Measurements from ENCODE around the gene SMYD3.

SMYD3 gene

DNA sequence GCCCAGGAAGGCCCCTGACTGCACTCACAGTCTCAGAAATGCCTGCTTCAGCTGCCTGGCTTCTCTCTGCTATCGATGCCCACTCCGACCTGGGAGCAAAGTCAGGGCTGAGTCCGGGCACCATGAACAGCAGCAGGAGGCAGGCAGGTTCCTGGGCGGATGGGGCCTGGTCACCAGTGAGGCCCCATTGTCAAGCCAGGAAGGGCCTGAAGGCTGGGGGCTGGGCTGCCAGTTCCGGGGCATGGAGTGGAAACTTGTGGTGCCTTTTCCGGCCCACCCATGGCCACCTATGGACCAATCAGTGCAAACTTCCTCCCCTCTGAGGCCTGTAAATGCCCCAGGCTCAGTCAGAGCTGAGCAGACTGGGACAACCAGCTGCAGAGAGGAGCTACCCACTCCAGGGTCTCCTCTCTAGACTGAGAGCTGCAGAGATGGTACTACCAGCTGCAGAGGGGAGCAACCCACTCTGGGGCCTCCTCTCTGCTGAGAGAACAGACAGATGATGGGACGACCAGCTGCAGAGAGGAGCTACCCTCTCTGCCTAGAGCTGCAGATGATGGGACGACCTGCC lies 286.5 kb downstream of the SMYD3 start:
- Histone ChIP-seq H2AFZ (no peak overlapping the region), H3K79me2 (no peaks in the 10 kb centered on the region), H3K4me3 (ENCODE audit: low read depth, low read length) (no peak overlapping the region), H3K9me3 (ENCODE audit: control insufficient read depth, low read length) (no peaks in the 10 kb centered on the region), H3K36me3 (ENCODE audit: control insufficient read depth, insufficient read depth, low read length) (no peaks in the 10 kb centered on the region), H3K4me1 (no peaks in the 10 kb centered on the region), H3K9ac (no peak overlapping the region), H3K27me3 (ENCODE audit: control insufficient read depth, insufficient read depth, low read length) (no peaks in the 10 kb centered on the region), H3K27ac (no peak overlapping the region), H3K4me2 (ENCODE audit: low read length) (no peak overlapping the region)
- no peak for TF ChIP-seq CTCF (IDR thresholded peaks at IDR 0.05)

- Histone ChIP-seq H3K79me2 (no peaks in the 10 kb centered on the region), H3K36me3 (ENCODE audit: control insufficient read depth, insufficient read depth, low read length) (no peaks in the 10 kb centered on the region), H2AFZ (no peak overlapping the region), H3K27ac (no peak overlapping the region), H3K27me3 (ENCODE audit: control insufficient read depth, insufficient read depth, low read length) (no peaks in the 10 kb centered on the region), H3K4me3 (ENCODE audit: low read depth, low read length) (no peak overlapping the region), H3K4me1 (no peaks in the 10 kb centered on the region), H3K4me2 (ENCODE audit: low read length) (no peak overlapping the region), H3K9ac (no peak overlapping the region), H3K9me3 (ENCODE audit: control insufficient read depth, low read length) (peaks cover 3% of the 10 kb centered on the region)
- TF ChIP-seq CTCF (IDR thresholded peaks at IDR 0.05), result no peak
Measured at GRCh38 chr1:246219508-246220030, 287.5 kb downstream of the SMYD3 start.

- Histone ChIP-seq H3K4me1 (no peaks in the 10 kb centered on the region), H3K27ac (no peak overlapping the region), H3K36me3 (ENCODE audit: control insufficient read depth, insufficient read depth, low read length) (no peaks in the 10 kb centered on the region), H3K4me2 (ENCODE audit: low read length) (no peak overlapping the region), H3K9ac (no peak overlapping the region), H2AFZ (no peak overlapping the region), H3K9me3 (ENCODE audit: control insufficient read depth, low read length) (peaks cover 3% of the 10 kb centered on the region), H3K27me3 (ENCODE audit: control insufficient read depth, insufficient read depth, low read length) (no peaks in the 10 kb centered on the region), H3K79me2 (no peaks in the 10 kb centered on the region), H3K4me3 (ENCODE audit: low read depth, low read length) (no peak overlapping the region)
- no peak for TF ChIP-seq CTCF (IDR thresholded peaks at IDR 0.05)
Measured at GRCh38 chr1:246218686-246219085, 288.4 kb downstream of the SMYD3 start.

- H3K79me2 ChIP-seq, result no peaks in the 10 kb centered on the region
- H2AFZ ChIP-seq, result no peak overlapping the region
- H3K36me3 ChIP-seq (ENCODE audit: control insufficient read depth, insufficient read depth, low read length), result no peaks in the 10 kb centered on the region
- H3K4me3 ChIP-seq (ENCODE audit: low read depth, low read length), result no peak overlapping the region
- no peak overlapping the region for H3K9ac ChIP-seq
- no peak overlapping the region for H3K27ac ChIP-seq
- TF ChIP-seq CTCF (IDR thresholded peaks at IDR 0.05), result no peak
- peaks cover 8% of the 10 kb centered on the region for H3K4me1 ChIP-seq
- no peaks in the 10 kb centered on the region for H3K27me3 ChIP-seq (ENCODE audit: control insufficient read depth, insufficient read depth, low read length)
- H3K9me3 ChIP-seq (ENCODE audit: control insufficient read depth, low read length), result peaks cover 3% of the 10 kb centered on the region
- no peak overlapping the region for H3K4me2 ChIP-seq (ENCODE audit: low read length)
Measured at GRCh38 chr1:246216906-246217305, 290.2 kb downstream of the SMYD3 start.

GRCh38 chr1:246215510-246215903 lies 291.6 kb downstream of the SMYD3 start:
- H2AFZ ChIP-seq, result no peak overlapping the region
- H3K27me3 ChIP-seq (ENCODE audit: control insufficient read depth, insufficient read depth, low read length), result no peaks in the 10 kb centered on the region
- H3K4me3 ChIP-seq (ENCODE audit: low read depth, low read length), result no peak overlapping the region
- no peaks in the 10 kb centered on the region for H3K36me3 ChIP-seq (ENCODE audit: control insufficient read depth, insufficient read depth, low read length)
- no peak overlapping the region for H3K4me2 ChIP-seq (ENCODE audit: low read length)
- peaks cover 3% of the 10 kb centered on the region for H3K9me3 ChIP-seq (ENCODE audit: control insufficient read depth, low read length)
- no peaks in the 10 kb centered on the region for H3K79me2 ChIP-seq
- no peak overlapping the region for H3K27ac ChIP-seq
- no peak overlapping the region for H3K9ac ChIP-seq
- no peak for TF ChIP-seq CTCF (IDR thresholded peaks at IDR 0.05)
- H3K4me1 ChIP-seq, result peaks cover 8% of the 10 kb centered on the region
